GM18502 (cell line): ENCODE results near the gene MNAT1.

Experiments
- ATAC-seq: cut with Tn5 transposase; IDR thresholded peaks from one replicate; pipeline ENCODE4 v1.9.1; 2021; ENCODE audit warnings: mild to moderate bottlenecking; ENCODE audit not compliant: unreplicated experiment, poor library complexity

The MNAT1 gene

GRCh38 chr14:60999536-60999935 is 265.0 kb downstream of the MNAT1 start:
- no peak for ATAC-seq

DNA sequence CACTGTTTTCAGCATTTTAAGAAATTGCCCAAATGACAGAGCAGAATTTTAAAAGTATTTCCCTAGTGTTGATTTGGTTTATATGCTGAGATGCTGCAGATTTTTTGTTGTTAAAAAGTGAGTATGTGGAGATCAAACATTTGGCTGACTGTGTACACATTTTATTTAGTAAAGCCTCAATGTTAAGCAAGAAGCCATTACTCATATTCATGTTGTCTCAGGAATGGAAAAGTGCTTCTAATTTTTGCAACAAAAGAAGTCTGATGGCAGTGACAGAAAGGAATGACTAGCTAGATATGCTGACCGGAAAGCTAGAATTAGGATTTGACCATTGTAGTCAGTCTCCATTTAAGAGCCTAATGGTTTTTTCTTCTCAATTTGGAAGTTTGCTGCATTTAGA is 269.0 kb downstream of the MNAT1 start:
- ATAC-seq, result no peak

- ATAC-seq, result no peak
Measured at GRCh38 chr14:61019537-61019936, 285.0 kb downstream of the MNAT1 start.
